Activated gamma-delta T cell treated with anti-CD3 and anti-CD28 coated beads, Interleukin-2, amount 50 U/mL, for 16 hours (primary cell): ENCODE data around the gene OR8D2.

Experiments
- DNase-seq: peaks from one replicate; pipeline ENCODE4 v3.0.0-alpha.2; 2020; ENCODE audit warnings: low read depth

The OR8D2 gene, protein sequence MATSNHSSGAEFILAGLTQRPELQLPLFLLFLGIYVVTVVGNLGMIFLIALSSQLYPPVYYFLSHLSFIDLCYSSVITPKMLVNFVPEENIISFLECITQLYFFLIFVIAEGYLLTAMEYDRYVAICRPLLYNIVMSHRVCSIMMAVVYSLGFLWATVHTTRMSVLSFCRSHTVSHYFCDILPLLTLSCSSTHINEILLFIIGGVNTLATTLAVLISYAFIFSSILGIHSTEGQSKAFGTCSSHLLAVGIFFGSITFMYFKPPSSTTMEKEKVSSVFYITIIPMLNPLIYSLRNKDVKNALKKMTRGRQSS

DNA sequence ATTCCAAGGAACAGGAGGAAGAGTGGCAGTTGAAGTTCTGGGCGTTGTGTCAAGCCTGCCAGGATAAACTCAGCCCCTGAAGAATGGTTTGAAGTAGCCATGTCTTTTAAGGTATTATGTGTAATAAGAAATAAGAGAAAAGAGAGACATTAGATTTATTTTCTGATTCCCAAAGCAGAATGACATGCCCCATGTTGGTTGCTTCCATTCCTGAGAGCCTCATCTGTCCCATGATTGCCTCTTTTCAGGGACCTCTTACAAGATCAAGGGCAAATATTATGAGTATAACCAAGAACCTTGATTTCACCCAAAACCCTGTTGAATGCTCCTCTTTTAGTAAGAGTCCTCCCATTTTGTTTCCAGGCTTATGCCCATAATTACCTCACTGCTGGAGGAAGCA, at the start of gene OR8D2:
TSS of gene OR8D2 (minus strand) at position 101 of the 400 bp plus-strand sequence. CDS start at position 101, 0 bp downstream.
- no peak for DNase-seq

DNA sequence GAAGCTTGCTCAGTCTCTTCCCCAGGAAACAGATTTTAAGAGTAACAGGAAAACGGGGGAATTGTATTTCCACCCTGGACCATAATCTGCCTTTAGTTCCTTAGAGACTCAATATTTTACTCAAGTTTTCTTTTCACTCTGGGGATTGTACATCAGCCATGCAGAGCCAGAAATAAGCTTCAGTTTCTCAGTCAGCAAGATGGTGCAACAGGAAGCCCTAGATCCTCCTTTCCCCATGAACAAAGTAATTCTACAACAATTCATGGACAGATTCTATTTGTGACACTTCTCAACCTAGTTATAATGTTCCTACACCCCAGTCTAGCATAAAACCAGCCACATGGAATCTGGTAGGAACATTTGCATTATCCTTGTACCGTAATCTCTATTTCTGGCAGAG, 39.6 kb upstream of the OR8D2 start:
- no peak for DNase-seq

DNA sequence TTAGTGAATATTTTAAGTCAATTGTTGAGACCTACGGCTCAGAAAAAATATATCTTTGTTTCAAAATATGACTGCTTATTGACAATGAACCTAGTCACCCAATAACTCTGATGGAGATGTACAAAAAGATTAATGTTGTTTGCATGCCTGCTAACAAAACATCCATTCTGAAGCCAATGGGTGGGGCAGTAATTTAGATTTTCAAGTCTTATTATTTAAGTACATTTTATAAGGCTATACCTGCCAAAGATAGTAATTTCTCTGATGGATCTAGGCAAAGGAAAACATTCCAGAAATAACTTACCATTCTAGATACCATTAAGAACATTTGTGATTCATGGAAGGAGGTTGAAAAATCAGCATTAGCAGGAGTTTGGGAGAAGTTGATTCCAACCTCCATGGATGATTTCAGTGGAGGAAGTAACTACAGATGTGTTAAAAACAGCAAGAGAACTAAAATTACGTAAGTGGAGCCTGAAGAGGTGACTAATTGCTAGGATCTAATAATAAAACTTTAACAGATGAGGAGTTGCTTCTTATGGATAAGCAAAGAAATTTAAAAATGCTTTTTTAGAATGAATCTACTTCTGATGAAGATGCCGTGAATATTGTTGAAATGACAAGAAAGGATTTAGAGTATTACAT, 26.4 kb upstream of the OR8D2 start:
- DNase-seq = no peak

DNA sequence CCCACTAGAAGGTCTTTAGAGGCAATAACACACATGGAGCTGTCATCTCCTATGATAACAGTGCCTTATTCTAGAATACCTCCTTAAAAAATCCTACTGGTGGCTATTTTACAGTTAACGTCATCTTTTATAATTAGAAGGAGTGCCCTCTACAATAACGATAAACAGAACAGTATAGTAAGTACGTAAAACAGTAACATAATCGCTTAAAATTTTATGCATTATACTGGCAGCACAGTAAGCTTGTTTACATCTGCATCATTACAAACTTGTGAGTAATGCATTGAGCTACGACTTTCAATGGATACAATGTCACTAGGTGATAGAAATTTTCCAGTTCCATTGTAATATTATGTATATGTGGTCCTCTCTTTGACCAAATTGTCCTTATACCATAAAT, 24.3 kb upstream of the OR8D2 start:
- no peak for DNase-seq

DNA sequence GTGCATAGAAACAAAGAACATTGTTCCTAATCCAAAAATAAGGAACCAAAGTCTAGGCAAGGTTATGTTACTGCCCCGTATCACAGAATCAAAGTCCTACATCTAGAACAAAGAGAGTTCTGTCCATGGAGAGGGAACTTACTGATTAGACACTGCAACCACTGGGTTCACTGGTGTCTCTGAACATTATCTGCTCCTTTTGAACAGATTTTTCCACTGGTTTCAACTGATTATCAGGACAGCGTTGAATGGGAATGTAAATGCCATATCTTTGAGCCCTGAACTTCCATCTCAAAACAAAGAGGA, 20.1 kb upstream of the OR8D2 start:
- no peak for DNase-seq

DNA sequence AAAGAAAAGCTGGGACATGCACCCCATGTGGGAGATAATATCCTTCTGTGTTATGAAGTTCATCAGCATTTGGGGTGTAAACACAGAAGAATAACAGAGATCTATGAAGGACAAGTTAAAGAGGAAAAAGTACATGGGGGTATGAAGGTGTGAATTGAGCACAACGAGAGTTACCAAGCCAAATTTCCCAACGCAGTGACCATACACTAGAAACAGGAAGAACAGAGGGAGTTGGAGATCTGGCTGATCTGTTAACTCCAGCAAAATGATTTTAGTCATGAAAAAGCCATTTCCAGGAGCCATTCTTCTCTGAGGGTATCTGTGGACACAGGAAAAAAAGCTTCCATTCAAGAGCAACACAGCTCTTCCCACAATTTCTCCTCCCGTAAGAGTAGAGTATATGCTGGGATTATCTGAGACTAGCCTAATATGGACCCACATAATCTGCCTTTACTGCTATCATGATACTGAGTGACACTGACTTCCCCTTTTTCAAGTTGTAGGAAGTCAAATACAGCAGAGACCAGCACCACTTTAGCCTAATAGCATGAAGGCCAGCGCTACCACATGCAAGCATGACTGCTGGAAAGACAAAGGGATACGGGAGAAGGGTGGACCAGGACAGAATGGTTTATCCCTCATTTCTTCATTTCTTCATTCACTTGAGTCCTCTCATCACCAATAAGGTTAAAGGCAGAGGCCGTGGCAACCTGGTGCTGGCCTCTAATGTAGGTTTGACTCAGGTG, 19.6 kb upstream of the OR8D2 start:
- no peak for DNase-seq

DNA sequence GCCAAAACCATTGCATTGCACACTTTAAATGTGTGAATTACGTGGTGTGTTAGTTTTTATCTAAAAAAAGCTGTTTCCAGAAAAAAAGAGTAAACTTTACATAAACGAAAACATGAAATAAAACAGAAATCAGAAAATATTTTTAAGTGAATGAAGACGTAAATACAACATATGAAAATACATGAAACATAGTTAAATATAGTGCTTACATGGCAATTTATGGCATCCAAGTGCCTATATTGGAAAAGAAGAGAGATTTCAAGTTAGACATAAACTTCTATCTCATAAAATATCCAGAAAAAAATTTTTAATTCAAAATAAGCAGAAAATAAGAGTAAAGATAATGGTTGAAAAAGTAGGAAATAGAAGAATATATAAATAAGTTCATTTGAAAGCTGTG, 11.9 kb upstream of the OR8D2 start:
- DNase-seq = no peak

DNA sequence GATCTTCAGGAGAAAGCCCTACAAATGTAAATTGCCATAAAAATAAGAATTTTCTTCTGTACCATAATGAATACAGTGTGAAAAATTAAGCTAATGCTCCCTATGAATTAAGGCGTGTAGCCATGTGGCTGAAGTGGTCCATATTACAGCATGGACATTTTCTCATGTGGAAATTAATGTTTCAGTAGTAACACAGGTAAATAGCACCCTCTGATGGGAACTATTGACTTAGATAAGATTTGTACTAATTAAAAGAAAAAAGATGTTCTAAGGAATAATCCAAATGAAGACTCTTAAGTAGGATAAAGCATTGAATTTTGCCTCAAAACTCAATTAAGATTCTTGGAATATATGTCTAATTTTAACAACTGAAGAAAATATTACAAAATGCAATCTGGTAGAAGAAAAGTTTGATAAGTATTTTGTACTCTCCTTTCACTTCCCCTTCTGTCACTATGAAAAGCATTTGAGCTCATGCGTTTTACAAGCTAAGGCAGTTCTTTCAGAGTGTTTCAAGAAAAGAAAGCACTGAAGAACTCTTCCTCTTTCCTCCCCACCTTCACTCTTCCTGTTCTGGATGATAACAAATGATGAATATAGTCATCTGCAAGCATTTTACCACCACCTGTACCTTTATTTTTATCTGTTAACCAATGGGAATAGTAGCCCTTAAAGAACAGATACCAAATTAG, 9.9 kb upstream of the OR8D2 start:
- no peak for DNase-seq

DNA sequence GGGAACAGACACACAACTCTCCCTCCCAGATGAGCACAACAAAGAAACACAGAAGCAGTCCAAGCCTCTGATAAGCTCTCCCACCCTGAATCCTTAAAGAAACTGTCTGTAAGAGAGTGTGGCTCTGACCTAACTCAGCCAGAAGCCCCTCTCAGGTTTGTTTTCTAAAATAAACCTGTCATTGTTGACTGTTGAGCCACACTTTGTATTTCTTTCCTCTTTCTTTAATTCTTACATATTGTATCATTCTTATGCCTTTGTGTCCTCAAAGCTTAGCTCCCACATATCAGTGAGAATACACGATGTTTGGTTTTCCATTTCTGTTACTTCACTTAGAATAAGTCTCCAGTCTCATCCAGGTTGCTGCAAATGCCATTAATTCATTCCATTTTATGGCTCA, 7.8 kb upstream of the OR8D2 start:
- no peak for DNase-seq

DNA sequence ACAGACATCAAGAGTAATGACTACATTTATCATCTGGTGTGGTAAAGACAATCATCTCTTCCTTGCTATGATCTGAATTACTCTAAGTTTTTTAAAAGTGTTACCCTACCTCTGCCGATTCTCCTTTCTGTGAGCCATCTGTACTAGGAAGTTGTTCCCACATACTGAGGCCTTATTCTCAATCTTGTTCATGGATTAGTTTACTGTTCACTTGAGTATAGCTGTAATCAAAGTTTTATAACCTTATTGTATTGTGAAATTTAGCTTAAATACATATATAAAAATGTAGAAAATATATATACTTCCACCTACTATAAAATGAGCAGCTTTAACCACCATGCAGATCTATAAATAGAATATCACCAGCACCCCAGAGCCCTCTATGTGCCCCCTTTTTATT, 2.4 kb upstream of the OR8D2 start:
- DNase-seq = no peak

DNA sequence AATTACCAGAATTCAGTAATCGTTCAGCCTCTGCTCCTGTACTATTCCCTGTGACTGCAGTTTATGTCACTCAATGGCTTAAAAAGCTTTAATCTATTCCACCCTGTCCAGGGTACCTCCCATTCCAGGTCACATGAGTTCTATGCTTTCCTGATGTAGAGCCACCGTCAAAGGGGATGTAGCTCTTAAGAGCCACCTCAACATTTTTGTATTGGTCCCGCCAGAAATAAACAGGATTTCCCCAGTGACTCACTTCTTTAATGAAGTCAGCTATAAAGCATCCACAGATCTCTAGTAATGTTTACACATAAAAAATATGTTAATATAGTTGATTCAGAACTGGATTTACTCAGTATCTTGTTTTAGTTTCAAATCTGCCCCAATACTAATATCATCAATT, 4.9 kb downstream of the OR8D2 start:
- no peak for DNase-seq

DNA sequence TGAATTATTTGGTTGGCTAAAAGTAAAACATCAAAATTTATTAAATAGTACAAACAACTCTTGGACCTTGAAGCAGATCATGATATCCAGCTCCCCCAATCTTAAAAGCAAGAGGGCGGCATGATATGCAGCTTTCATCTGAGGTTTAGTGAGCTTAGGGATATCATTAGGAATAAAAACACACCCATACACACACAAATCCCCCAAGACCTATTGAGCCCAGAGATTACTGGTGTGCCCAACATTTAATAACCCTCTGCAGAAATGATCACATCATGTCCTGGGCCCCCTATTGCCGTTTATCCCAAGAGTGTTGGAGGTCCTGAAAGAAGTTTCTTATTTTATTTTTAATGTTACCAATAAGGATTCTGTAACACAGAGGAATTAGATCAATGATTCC, 6.1 kb downstream of the OR8D2 start, which contains the start of gene OR8D1:
TSS of gene OR8D1 (minus strand) at position 101 of the 400 bp plus-strand sequence. CDS start 3,183 bp downstream, outside the sequence.
- DNase-seq = no peak

DNA sequence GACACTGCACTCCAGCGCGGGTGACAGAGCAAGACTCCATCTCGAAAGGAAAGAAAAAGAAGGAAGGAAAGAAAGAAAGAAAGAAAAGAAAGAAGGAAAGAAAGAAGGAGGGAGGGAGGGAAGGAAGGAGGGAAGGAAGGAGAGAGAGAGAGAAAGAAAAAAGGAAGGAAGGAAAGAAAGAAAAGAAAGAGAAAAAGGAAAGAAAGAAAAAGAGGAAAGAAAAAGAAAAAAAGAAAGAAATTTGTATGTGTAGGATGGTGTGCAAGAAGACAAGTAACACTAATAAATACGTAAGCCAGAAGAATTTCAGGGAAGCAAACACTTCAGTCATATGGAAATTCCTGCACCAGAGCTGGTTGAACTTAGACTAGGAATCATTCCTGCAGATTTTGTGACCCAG, 6.9 kb downstream of the OR8D2 start:
- DNase-seq = no peak

DNA sequence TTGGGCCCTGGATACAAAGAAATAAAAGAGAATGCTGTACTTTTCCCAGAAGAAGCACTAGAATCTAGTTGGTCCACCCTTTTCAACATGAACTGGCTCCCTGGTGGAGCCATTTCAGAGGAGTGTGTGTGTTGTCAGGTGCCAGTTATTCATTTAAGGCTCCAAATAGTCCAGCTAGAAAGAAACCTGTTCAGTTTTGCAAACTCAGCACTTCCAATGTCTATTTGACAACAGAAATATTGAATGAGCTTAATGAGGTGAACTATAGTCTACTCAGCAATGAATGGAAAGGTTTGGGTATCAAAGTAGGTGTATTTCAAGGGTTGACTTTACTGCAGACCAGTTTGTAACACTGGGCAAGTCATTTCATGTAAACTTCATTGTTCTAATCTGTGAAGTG, 8.3 kb downstream of the OR8D2 start:
- DNase-seq = no peak

DNA sequence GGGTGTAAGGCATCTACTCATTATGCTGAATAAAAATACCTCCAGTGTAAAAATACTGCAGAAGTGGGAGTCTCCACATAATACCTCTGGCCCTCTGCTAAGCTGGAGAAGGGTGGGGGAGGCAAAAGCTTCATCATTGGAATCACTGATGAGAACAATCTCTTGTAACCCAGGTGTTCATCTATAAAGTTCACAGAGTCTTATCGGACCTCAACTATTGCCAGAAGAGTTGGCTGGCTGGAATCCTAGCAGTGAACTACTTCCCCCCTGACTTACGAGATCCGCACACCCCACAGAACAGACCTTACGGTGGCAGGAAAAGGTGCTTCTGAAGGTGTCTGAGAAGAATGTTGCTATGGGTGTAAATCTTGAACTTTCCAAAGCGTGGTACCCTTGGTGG, 8.7 kb downstream of the OR8D2 start:
- no peak for DNase-seq

DNA sequence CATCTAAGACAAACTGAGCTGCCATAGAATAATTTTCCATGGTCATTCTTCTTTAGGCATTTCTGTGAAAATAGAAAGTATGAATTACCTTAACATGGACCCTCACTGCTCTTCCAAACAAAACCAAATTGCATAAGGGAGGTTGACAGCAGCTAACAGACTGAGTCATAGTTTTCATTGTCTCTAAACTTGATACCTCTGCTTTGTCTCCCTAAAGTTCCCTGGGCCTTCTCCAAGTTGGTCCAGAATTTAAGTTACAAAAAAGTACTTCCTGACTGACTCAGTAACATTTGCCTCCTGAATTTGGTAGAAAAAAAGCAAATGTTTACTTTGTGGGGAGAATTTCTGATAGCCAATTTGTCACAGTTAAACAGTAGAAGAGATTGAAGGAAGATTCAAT, 9.3 kb downstream of the OR8D2 start:
- no peak for DNase-seq

DNA sequence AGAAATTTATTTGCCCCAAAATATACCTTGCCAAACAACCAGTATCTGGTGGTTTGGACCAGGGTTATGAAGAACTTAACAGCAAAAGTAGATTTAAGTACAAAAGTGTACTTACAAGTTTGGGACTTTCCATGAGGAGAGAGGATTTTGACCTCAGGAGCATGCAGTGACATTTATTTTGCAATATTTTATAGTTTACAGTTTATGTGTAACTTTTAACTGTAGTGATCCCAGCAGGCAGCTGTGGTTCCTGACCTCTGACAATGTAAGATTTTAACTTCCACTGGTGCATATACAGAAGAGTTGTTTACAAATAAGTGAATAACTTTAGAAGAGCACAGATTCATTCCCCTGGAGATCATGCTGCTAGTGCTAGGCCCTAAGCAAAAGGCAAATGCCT, 12.9 kb downstream of the OR8D2 start:
- DNase-seq = no peak

DNA sequence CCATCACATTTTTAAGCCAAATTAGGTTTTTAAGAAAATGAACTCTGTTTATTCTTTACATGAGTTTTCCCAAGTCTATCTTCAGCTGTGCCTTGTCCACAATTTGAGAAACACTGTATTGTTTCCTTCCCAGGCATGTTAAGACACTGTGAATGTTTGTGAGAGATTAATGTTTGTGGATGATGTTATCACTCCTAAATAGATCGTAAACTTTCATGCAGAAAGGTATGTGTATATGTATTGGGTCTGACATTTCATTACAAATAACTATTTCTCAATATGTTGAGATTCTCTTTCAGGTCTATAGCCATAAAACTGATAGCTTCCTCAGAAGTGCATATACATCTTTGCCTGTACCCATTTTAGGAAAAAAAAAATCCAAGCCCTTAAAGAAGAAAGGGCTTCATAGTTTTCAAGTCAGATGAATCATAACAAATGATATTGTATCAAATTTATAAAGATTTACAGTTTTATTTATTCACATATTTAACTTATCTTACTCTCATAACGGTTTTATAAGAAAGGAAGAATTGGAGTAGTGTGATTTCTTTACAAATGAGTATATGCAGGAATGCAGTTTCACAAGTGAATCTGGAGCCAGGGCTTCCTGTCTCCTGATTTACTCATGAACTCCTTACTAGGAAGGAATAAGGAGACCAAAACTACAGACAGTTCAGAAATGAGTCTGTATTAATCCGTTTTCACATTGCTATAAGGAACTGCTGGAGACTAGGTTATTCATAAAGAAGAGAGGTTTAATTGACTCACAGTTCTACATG, 17.5 kb downstream of the OR8D2 start:
- DNase-seq = no peak

DNA sequence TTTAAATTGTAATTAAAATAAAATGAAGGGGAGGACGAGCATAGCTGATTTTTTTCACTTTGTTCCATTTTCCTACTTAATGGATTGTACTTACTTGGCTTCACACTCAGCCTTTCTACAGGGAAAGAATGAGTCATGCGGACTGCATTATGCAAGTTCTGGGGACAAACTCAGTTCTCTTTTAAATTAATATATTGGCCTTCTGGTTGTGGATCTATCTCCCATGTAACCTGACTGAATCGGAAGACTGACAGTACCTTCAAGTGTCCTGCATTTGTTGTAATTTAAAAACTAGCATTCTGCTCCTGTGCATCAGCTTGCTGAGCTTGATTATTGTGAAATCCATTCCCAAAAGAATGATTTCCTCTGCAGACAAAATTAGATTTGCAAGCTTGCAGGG, 18.4 kb downstream of the OR8D2 start:
- no peak for DNase-seq

DNA sequence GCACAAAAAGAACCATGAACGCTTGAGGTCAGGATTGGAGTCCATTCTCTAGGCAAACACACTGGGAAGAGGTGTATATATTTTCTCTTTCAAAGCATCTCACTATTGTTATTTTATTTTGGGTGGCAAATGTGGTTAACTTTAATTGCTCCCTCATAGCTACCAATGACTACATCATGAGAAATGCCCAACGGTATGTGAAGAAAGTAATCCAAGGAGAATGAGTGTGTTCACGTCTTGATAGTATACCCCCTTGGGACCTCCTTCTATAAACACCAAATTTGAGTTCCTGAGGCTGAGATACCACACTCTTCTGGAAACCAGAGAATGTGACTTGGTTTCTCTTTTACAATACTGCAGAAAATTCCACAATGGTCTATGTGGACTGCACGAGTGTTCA, 22.1 kb downstream of the OR8D2 start:
- no peak for DNase-seq

DNA sequence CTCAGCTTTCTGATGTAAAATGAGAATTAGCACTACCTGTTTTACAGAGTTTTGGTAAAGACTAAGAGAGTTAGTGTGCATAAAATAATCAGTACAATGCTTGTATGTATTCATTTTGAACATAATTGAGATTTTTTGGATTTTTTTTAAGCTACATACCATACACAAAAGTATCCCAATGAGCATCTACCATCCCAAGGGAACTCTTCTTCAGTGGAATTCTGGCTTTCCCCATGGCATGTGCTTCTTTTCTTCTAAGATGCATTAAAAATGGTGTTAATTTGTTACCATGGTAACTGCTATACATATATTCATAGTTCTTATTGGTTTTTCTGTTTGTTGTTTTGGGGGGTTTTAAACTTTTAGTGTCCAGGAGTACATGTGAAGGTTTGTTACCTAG, 24.0 kb downstream of the OR8D2 start:
- DNase-seq = no peak

DNA sequence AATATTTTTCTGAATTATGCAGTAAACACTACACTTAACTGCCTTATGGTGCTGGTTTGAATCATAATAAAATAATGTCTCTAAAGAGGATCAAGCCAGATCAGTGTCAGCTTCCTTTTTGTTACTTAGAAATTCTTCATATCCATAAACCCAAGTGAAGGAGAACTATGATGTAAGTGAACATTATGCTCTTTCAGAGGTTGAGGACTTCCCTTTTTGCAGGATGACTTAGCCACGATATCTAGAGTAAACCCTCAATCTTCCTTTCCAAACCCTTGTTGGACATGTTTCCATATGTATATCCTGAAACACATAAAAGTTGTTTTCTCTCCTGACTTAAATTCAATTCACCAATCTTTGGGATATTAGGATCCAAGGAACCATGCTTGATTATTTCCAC, 25.3 kb downstream of the OR8D2 start:
- DNase-seq = no peak
